Left ventricle myocardium inferior (tissue), 1 donor: Measurements from ENCODE around the gene GALNT4. TPM values are rescaled to one million over a fixed set of nuclear protein-coding genes. Genes with fewer than 3 reads are reported as not detected.

Source experiments
- DNase-seq: peaks from one replicate; pipeline ENCODE4 v3.0.0-alpha.2; 2020
- H3K27ac ChIP-seq: fragments of 200-600 bp; replicated peaks from 2 replicates; pipeline ENCODE4 v1.8.0; 2021
- H3K27me3 ChIP-seq: fragments of 200-600 bp; 2 replicates; pipeline ENCODE4 v1.8.0; 2021; ENCODE audit warnings: low read depth
- H3K36me3 ChIP-seq: fragments of 200-600 bp; 2 replicates; pipeline ENCODE4 v1.8.0; 2021
- H3K4me1 ChIP-seq: fragments of 200-600 bp; 2 replicates; pipeline ENCODE4 v1.8.0; 2021
- H3K4me3 ChIP-seq: fragments of 200-600 bp; 2 replicates; pipeline ENCODE4 v1.8.0; 2021; ENCODE audit warnings: mild to moderate bottlenecking, moderate library complexity
- H3K9me3 ChIP-seq: fragments of 200-600 bp; replicated peaks from 2 replicates; pipeline ENCODE4 v1.8.0; 2021
- intact Hi-C: fragments of 100-400 bp; cut with micrococcal nuclease; formaldehyde crosslinking; loops from one replicate; pipeline ENCODE4 v1.11.0; 2022
- total RNA-seq: library from RNA; stranded (reverse); fragmentation: NEBNext Ultra II Directional; extraction: Animal tissue kit (Norgen Biotek cat#: 25700); gene quantifications from one replicate; pipeline ENCODE4 v1.2.1, GENCODE V29; 2021
- TF ChIP-seq, protein P1 (sequence below): fragments of 200-600 bp; IDR thresholded peaks from 2 replicates; pipeline ENCODE4 v1.8.0; 2021; ENCODE audit warnings: antibody characterized with exemption, mild to moderate bottlenecking, borderline replicate concordance
- donor health status: DM: no; HTN: yes; CAD: no; lungs with severe emphysema.

GALNT4 gene
- total RNA-seq, 1 donor from 2014 or later = 2.1 TPM

GRCh38 chr12:89513544-89513943 is 11.1 kb downstream of the GALNT4 start:
- H3K4me1 ChIP-seq = peaks cover 9% of the 10 kb centered on the region
- intact Hi-C loops = no loop called here
- no peaks in the 10 kb centered on the region for H3K27me3 ChIP-seq
- no peak overlapping the region for H3K27ac ChIP-seq
- no peak overlapping the region for H3K4me3 ChIP-seq
- H3K36me3 ChIP-seq = no peaks in the 10 kb centered on the region
- no peaks in the 10 kb centered on the region for H3K9me3 ChIP-seq
- no peak for DNase-seq
- TF ChIP-seq, protein P1, sequence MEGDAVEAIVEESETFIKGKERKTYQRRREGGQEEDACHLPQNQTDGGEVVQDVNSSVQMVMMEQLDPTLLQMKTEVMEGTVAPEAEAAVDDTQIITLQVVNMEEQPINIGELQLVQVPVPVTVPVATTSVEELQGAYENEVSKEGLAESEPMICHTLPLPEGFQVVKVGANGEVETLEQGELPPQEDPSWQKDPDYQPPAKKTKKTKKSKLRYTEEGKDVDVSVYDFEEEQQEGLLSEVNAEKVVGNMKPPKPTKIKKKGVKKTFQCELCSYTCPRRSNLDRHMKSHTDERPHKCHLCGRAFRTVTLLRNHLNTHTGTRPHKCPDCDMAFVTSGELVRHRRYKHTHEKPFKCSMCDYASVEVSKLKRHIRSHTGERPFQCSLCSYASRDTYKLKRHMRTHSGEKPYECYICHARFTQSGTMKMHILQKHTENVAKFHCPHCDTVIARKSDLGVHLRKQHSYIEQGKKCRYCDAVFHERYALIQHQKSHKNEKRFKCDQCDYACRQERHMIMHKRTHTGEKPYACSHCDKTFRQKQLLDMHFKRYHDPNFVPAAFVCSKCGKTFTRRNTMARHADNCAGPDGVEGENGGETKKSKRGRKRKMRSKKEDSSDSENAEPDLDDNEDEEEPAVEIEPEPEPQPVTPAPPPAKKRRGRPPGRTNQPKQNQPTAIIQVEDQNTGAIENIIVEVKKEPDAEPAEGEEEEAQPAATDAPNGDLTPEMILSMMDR = no peak

DNA sequence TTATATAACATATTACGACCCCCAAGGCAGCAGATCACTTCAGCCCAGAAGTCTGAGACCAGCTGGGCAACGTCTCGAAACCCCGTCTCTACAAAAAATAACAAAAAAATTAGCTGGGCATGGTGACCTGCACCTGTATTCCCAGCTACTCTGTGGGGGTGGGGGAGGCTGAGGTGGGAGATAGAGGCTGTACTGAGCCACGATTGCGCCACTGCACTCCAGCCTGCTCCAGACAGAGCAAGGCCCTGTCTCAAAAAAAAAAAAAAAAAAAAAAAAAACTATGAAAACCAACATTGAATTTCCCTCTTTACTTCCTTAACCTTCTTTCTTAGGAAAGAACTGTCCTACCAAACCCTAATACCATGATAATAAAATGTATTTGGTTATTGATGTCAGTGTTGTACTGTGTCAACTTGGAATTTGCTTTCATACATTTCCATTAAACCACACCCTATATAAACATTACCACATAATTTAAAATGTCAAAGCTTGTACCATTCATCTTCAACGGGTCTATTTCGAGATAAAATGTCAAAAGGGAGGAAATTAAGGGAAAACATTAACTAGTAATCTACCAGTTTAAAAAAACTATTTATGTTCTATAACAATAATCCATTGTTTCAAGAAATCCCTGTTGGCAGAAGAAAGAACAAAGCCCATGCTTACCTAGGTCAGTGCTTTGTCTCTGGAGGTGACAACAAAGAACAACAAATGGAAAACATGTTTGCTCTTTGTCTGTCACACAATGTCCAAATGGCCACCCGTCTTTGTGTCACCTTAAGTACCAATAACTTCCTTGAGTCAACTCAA is 17.4 kb downstream of the GALNT4 start:
- Histone ChIP-seq H3K27me3 (no peaks in the 10 kb centered on the region), H3K9me3 (no peaks in the 10 kb centered on the region), H3K27ac (peak overlapping the region; percentile 36), H3K4me1 (peaks cover 10% of the 10 kb centered on the region), H3K36me3 (no peaks in the 10 kb centered on the region), H3K4me3 (no peak overlapping the region)
- TF ChIP-seq, protein P1 = no peak
- intact Hi-C loops = no loop called here
- no peak for DNase-seq

- Histone ChIP-seq H3K27ac (no peak overlapping the region), H3K4me1 (peaks cover 10% of the 10 kb centered on the region), H3K27me3 (no peaks in the 10 kb centered on the region), H3K36me3 (no peaks in the 10 kb centered on the region), H3K9me3 (no peaks in the 10 kb centered on the region), H3K4me3 (no peak overlapping the region)
- intact Hi-C loops = no loop called here
- TF ChIP-seq, protein P1 = no peak
- DNase-seq = no peak
Measured at GRCh38 chr12:89506050-89506449, 18.5 kb downstream of the GALNT4 start.

DNA sequence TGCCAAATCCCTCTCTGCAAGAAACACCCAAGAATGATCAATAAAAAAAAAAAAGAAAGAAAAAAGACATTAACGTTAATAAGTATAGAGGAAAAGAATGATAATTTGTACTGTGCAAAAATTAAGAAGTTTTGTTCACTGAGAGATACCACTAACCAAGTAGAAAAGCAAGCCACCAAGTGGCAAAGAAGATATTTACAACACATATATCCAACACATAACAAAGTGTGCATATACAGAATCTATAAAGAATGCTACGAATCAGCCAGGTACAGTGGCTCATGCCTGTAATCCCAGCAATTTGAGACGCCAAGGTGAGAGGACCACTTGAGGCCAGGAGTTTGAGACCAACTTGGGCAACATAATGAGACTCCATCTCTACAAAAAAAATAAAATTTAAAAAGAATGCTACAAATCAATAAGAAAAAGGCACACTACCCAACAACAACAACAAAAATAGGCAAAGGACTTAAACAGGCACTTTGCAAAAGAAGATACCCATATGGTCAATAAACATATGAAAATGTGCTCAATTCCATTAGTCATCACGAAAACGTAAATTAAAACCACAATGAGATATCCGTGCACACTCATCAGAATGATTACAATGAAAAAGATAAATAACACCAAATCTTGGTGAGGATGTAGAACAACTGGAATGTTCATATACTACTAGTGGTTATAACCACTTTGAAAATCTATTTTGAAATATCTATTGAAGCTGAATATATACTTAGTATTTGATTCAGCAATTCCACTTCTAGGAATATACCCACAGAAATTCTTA is 19.8 kb downstream of the GALNT4 start:
- Histone ChIP-seq H3K4me3 (no peak overlapping the region), H3K27me3 (no peaks in the 10 kb centered on the region), H3K36me3 (no peaks in the 10 kb centered on the region), H3K9me3 (no peaks in the 10 kb centered on the region), H3K27ac (no peak overlapping the region), H3K4me1 (peaks cover 10% of the 10 kb centered on the region)
- TF ChIP-seq, protein P1 = no peak
- intact Hi-C loops = no loop called here
- no peak for DNase-seq

DNA sequence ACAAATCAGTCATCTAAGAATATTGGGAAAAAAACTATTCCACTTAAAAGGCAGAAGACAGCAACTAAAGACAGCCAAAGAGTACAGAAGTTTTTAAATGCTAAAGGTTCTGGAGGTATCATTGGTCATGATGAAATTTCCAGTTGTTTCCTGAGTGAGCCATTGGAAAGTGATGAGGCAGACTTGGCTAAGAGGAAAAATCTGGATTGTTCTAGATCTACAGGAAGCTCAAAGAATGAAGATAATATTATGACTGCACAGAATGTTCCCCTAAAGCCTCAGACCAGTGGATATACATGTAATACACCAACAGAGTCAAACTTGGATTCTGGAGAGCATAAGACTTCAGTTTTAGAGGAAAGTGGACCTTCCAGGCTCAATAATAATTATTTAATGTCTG is 22.8 kb downstream of the GALNT4 start:
- H3K36me3 ChIP-seq = no peaks in the 10 kb centered on the region
- H3K9me3 ChIP-seq = no peaks in the 10 kb centered on the region
- TF ChIP-seq, protein P1 = no peak
- no peak for DNase-seq
- H3K4me3 ChIP-seq = no peak overlapping the region
- no peaks in the 10 kb centered on the region for H3K27me3 ChIP-seq
- H3K4me1 ChIP-seq = peaks cover 4% of the 10 kb centered on the region
- intact Hi-C loops = no loop called here
- no peak overlapping the region for H3K27ac ChIP-seq
